Measurements from ENCODE around the gene NOP9.
A peak's percentile ranks its signal among the peaks of the same experiment; 100 is the strongest.

NOP9 gene

DNA sequence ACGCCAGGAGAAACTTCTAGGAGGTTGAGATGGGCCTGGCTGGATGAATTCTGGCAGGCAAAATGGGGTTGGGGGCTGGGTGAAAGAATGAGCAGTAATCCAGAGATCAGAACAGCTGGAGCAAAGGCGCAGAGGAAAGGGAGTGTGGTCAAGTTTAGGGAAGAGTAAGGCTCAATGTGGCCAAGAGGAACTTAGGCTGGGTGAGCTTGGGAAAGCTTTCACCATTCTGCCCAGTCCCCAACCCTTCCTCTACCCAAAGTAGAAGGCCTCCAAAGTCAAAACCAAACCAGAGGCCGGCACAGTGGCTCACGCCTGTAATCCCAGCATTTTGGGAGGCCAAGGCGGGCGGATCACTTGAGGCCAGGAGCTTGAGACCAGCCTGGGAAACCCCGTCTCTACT, 18.0 kb upstream of the NOP9 start:
- no peaks in the 10 kb centered on the region for H3K9me3 ChIP-seq (replicated peaks in 1 of 2; ENCODE audit: control insufficient read depth in 2 of 2, insufficient read depth in 1 of 2, low read depth in 1 of 2, low read length in 2 of 2)
- H2BK5ac ChIP-seq (ENCODE audit: low read length) = no peak overlapping the region
- WGBS, 2 donors (ENCODE audit: extremely low coverage in 2 of 2, insufficient read length in 2 of 2, insufficient replicate concordance in 1 of 2) = no CpG with 5 or more reads among the region's 7 CpGs
- H2BK12ac ChIP-seq (ENCODE audit: low read length) = no peak overlapping the region
- H2AFZ ChIP-seq (ENCODE audit: low read length) = no peak overlapping the region
- no peak overlapping the region for H3K27ac ChIP-seq (replicated peaks; ENCODE audit: low read length)
- H3K36me3 ChIP-seq (replicated peaks in 1 of 2; ENCODE audit: control insufficient read depth in 2 of 2, insufficient read depth in 2 of 2, low read length in 2 of 2) = no peaks in the 10 kb centered on the region
- no peak overlapping the region for H3K18ac ChIP-seq (ENCODE audit: low read length)
- H2BK120ac ChIP-seq (ENCODE audit: low read depth, low read length) = no peak overlapping the region
- H3K4ac ChIP-seq (ENCODE audit: low read length) = no peak overlapping the region
- no peak overlapping the region for H3K9ac ChIP-seq (ENCODE audit: low read depth, low read length, poor library complexity)
- H3K27me3 ChIP-seq (ENCODE audit: control insufficient read depth in 3 of 3, insufficient read depth in 3 of 3, low read depth in 1 of 3, low read length in 3 of 3) = no peaks in the 10 kb centered on the region
- no peak overlapping the region for H3K4me3 ChIP-seq (ENCODE audit: low read length in 2 of 2)
- no peak overlapping the region for H2BK15ac ChIP-seq (ENCODE audit: low read length)
- no peak overlapping the region for H3K4me2 ChIP-seq (ENCODE audit: insufficient read depth, low read length, poor library complexity, severe bottlenecking)
- H4K91ac ChIP-seq (ENCODE audit: low read depth, low read length, poor library complexity) = no peak overlapping the region
- H2AK5ac ChIP-seq (ENCODE audit: low read depth, low read length) = no peak overlapping the region
- DNase-seq (ENCODE audit: low spot score) = no peak
- H3K79me1 ChIP-seq (ENCODE audit: low read depth, low read length) = no peaks in the 10 kb centered on the region
- H3K14ac ChIP-seq (ENCODE audit: low read length) = no peak overlapping the region
- H3K23ac ChIP-seq (ENCODE audit: low read depth, low read length, poor library complexity) = no peak overlapping the region
- no peak overlapping the region for H4K8ac ChIP-seq (ENCODE audit: low read depth, low read length)
- peaks cover 0 to 3% of the 10 kb centered on the region in 2 donors for H3K4me1 ChIP-seq (ENCODE audit: control insufficient read depth in 2 of 2, insufficient read depth in 1 of 2, low read depth in 1 of 2, low read length in 2 of 2)

DNA sequence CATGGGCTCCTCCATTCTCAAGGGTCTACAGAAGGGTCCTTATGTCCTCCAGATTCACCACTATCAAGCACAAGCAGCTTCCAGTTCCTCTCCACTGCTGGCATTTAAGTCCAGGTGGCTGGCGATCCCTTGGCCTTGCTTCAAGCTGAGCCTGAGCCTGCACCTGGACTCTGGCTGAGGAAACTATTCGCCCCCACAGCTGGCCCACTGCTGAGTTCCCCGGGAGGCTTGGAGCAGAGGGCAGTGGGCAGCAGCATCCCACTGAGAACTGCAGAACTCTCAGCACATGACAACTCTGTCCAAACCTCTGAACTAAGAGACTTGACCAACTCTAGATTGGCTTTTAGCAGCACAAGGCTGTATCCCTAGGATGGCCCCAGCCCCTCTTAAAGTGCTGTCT, 16.9 kb upstream of the NOP9 start:
- H3K4me2 ChIP-seq (ENCODE audit: insufficient read depth, low read length, poor library complexity, severe bottlenecking) = no peak overlapping the region
- H2BK15ac ChIP-seq (ENCODE audit: low read length) = no peak overlapping the region
- H3K18ac ChIP-seq (ENCODE audit: low read length) = no peak overlapping the region
- H3K4me3 ChIP-seq (ENCODE audit: low read length in 2 of 2) = no peak overlapping the region
- DNase-seq (ENCODE audit: low spot score) = no peak
- no peak overlapping the region for H3K9ac ChIP-seq (ENCODE audit: low read depth, low read length, poor library complexity)
- no peak overlapping the region for H3K4ac ChIP-seq (ENCODE audit: low read length)
- H4K8ac ChIP-seq (ENCODE audit: low read depth, low read length) = no peak overlapping the region
- no peak overlapping the region for H2AK5ac ChIP-seq (ENCODE audit: low read depth, low read length)
- H2AFZ ChIP-seq (ENCODE audit: low read length) = no peak overlapping the region
- no peak overlapping the region for H4K91ac ChIP-seq (ENCODE audit: low read depth, low read length, poor library complexity)
- no peak overlapping the region for H3K27ac ChIP-seq (replicated peaks; ENCODE audit: low read length)
- no peak overlapping the region for H3K23ac ChIP-seq (ENCODE audit: low read depth, low read length, poor library complexity)
- H3K27me3 ChIP-seq (ENCODE audit: control insufficient read depth in 3 of 3, insufficient read depth in 3 of 3, low read depth in 1 of 3, low read length in 3 of 3) = no peaks in the 10 kb centered on the region
- no peak overlapping the region for H3K14ac ChIP-seq (ENCODE audit: low read length)
- no peaks in the 10 kb centered on the region for H3K9me3 ChIP-seq (replicated peaks in 1 of 2; ENCODE audit: control insufficient read depth in 2 of 2, insufficient read depth in 1 of 2, low read depth in 1 of 2, low read length in 2 of 2)
- H2BK120ac ChIP-seq (ENCODE audit: low read depth, low read length) = no peak overlapping the region
- H3K79me1 ChIP-seq (ENCODE audit: low read depth, low read length) = no peaks in the 10 kb centered on the region
- H2BK5ac ChIP-seq (ENCODE audit: low read length) = no peak overlapping the region
- peaks cover 0 to 3% of the 10 kb centered on the region in 2 donors for H3K4me1 ChIP-seq (ENCODE audit: control insufficient read depth in 2 of 2, insufficient read depth in 1 of 2, low read depth in 1 of 2, low read length in 2 of 2)
- WGBS, 2 donors (ENCODE audit: extremely low coverage in 2 of 2, insufficient read length in 2 of 2, insufficient replicate concordance in 1 of 2) = no CpG with 5 or more reads among the region's 3 CpGs
- no peaks in the 10 kb centered on the region for H3K36me3 ChIP-seq (replicated peaks in 1 of 2; ENCODE audit: control insufficient read depth in 2 of 2, insufficient read depth in 2 of 2, low read length in 2 of 2)
- no peak overlapping the region for H2BK12ac ChIP-seq (ENCODE audit: low read length)

DNA sequence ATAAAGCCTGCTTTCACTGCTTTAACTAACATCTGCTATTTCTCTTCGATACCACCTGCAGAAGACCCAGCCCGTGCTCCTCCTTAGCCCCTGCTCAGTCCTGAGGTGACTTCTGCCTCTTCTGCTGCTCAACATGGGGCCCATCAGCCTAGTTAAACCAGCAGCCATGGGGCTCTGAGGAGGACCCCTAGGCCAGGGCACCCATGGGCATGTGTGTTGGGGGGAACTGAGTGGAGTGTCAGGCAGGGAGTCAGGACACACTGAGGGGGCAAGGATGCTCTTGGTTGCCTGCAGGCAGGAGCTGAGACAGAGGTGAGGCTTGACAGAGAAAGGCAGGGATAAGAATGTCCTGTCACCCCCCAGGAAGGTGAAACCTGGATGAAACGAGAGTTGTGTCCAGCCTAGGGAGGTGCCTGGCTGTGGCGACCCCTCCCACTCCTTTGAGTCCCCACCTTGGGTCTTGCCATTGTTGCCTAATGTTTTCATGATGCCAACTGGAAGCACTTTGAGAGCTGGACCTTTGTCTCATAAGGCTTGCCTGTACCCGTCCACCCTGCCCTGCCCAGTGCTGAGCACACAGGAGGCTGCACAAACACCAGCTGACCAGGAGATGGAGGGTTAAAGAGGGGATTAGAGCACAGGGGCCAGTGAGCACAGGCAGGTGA, 15.7 kb upstream of the NOP9 start:
- Histone ChIP-seq H3K27me3 (ENCODE audit: control insufficient read depth in 3 of 3, insufficient read depth in 3 of 3, low read depth in 1 of 3, low read length in 3 of 3) (no peaks in the 10 kb centered on the region), H3K4me2 (ENCODE audit: insufficient read depth, low read length, poor library complexity, severe bottlenecking) (no peak overlapping the region), H2BK15ac (ENCODE audit: low read length) (no peak overlapping the region)

DNA sequence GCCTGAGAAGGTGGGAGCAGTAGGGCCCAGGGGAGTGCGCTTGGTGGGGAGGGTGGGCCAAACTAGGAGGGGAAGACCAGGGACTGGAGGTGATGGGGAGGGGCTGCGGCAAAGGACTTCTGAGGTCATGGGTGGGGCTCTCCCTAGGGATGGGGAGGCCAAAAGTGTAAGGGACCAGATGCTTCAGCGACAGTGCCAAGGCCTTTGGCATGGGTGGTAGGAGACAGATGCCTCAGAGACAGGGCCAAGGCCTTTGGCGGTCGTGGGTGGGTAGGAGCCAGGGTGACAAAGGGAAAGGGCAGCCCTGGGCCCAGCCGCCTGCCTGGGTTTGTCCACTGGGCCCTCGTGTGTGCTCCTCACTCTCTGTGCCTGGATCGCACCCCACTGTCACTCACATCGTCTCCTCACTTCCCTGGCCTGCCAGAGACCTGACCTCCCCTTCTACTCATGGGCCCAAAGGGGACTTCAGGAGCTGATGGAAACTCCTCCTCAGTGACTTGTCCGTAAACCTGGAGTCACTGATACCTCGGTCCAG, 15.1 kb upstream of the NOP9 start:
- H3K4me3 ChIP-seq (ENCODE audit: low read length in 2 of 2) = no peak overlapping the region
- no peak overlapping the region for H2BK15ac ChIP-seq (ENCODE audit: low read length)
- H3K23ac ChIP-seq (ENCODE audit: low read depth, low read length, poor library complexity) = no peak overlapping the region
- H3K27me3 ChIP-seq (ENCODE audit: control insufficient read depth in 3 of 3, insufficient read depth in 3 of 3, low read depth in 1 of 3, low read length in 3 of 3) = no peaks in the 10 kb centered on the region
- H3K4ac ChIP-seq (ENCODE audit: low read length) = no peak overlapping the region
- no peak overlapping the region for H2AFZ ChIP-seq (ENCODE audit: low read length)
- no peaks in the 10 kb centered on the region for H3K79me1 ChIP-seq (ENCODE audit: low read depth, low read length)
- no peak overlapping the region for H3K18ac ChIP-seq (ENCODE audit: low read length)
- H3K36me3 ChIP-seq (replicated peaks in 1 of 2; ENCODE audit: control insufficient read depth in 2 of 2, insufficient read depth in 2 of 2, low read length in 2 of 2) = peaks cover 0 to 1% of the 10 kb centered on the region in 2 donors
- no peak overlapping the region for H2BK5ac ChIP-seq (ENCODE audit: low read length)
- H3K27ac ChIP-seq (replicated peaks; ENCODE audit: low read length) = no peak overlapping the region
- H2BK12ac ChIP-seq (ENCODE audit: low read length) = no peak overlapping the region
- no peak overlapping the region for H4K91ac ChIP-seq (ENCODE audit: low read depth, low read length, poor library complexity)
- H3K4me2 ChIP-seq (ENCODE audit: insufficient read depth, low read length, poor library complexity, severe bottlenecking) = no peak overlapping the region
- peaks cover 0 to 3% of the 10 kb centered on the region in 2 donors for H3K4me1 ChIP-seq (ENCODE audit: control insufficient read depth in 2 of 2, insufficient read depth in 1 of 2, low read depth in 1 of 2, low read length in 2 of 2)
- H2AK5ac ChIP-seq (ENCODE audit: low read depth, low read length) = no peak overlapping the region
- DNase-seq (ENCODE audit: low spot score) = no peak
- no peak overlapping the region for H4K8ac ChIP-seq (ENCODE audit: low read depth, low read length)
- H3K14ac ChIP-seq (ENCODE audit: low read length) = no peak overlapping the region
- H3K9ac ChIP-seq (ENCODE audit: low read depth, low read length, poor library complexity) = no peak overlapping the region
- no peak overlapping the region for H2BK120ac ChIP-seq (ENCODE audit: low read depth, low read length)
- H3K9me3 ChIP-seq (replicated peaks in 1 of 2; ENCODE audit: control insufficient read depth in 2 of 2, insufficient read depth in 1 of 2, low read depth in 1 of 2, low read length in 2 of 2) = no peaks in the 10 kb centered on the region
- WGBS, 2 donors (ENCODE audit: extremely low coverage in 2 of 2, insufficient read length in 2 of 2, insufficient replicate concordance in 1 of 2) = no CpG with 5 or more reads among the region's 11 CpGs

More for the DNA sequence above, 15.7 kb upstream of the NOP9 start:
- H3K4me1 ChIP-seq (ENCODE audit: control insufficient read depth in 2 of 2, insufficient read depth in 1 of 2, low read depth in 1 of 2, low read length in 2 of 2) = peaks cover 0 to 3% of the 10 kb centered on the region in 2 donors
- no peak overlapping the region for H3K23ac ChIP-seq (ENCODE audit: low read depth, low read length, poor library complexity)
- peak overlapping the region; percentile 32 for H3K9ac ChIP-seq (ENCODE audit: low read depth, low read length, poor library complexity)
- H2BK120ac ChIP-seq (ENCODE audit: low read depth, low read length) = no peak overlapping the region
- H3K4me3 ChIP-seq (ENCODE audit: low read length in 2 of 2) = no peak overlapping the region
- DNase-seq (ENCODE audit: low spot score) = no peak
- no peaks in the 10 kb centered on the region for H3K9me3 ChIP-seq (replicated peaks in 1 of 2; ENCODE audit: control insufficient read depth in 2 of 2, insufficient read depth in 1 of 2, low read depth in 1 of 2, low read length in 2 of 2)
- H3K18ac ChIP-seq (ENCODE audit: low read length) = no peak overlapping the region
- no peak overlapping the region for H3K4ac ChIP-seq (ENCODE audit: low read length)
- no peak overlapping the region for H4K8ac ChIP-seq (ENCODE audit: low read depth, low read length)
- no peak overlapping the region for H3K14ac ChIP-seq (ENCODE audit: low read length)
- H2AFZ ChIP-seq (ENCODE audit: low read length) = no peak overlapping the region
- H2BK5ac ChIP-seq (ENCODE audit: low read length) = no peak overlapping the region
- H3K79me1 ChIP-seq (ENCODE audit: low read depth, low read length) = no peaks in the 10 kb centered on the region
- H3K36me3 ChIP-seq (replicated peaks in 1 of 2; ENCODE audit: control insufficient read depth in 2 of 2, insufficient read depth in 2 of 2, low read length in 2 of 2) = no peaks in the 10 kb centered on the region
- H2AK5ac ChIP-seq (ENCODE audit: low read depth, low read length) = no peak overlapping the region
- no peak overlapping the region for H4K91ac ChIP-seq (ENCODE audit: low read depth, low read length, poor library complexity)
- no CpG with 5 or more reads among the region's 5 CpGs for WGBS, 2 donors (ENCODE audit: extremely low coverage in 2 of 2, insufficient read length in 2 of 2, insufficient replicate concordance in 1 of 2)
- peak overlapping the region; percentile 50 for H2BK12ac ChIP-seq (ENCODE audit: low read length)
- no peak overlapping the region for H3K27ac ChIP-seq (replicated peaks; ENCODE audit: low read length)

All from neuronal stem cell (in vitro differentiated cells).